HepG2 (cell line): Measurements from ENCODE around the gene PLEKHA8. TPM values are rescaled to one million over a fixed set of nuclear protein-coding genes. Genes with fewer than 3 reads are reported as not detected.

Experiments
- PBX3 ChIP-seq: sonication (generic); formaldehyde crosslinking; IDR thresholded peaks from 2 replicates; pipeline ENCODE4 v1.8.1; 2023; ENCODE audit warnings: missing genetic modification reagents, inconsistent platforms, borderline replicate concordance
- RAD21 ChIP-seq: fragments of 450-650 bp; formaldehyde crosslinking; IDR thresholded peaks from 2 replicates; pipeline ENCODE4 v1.5.0; 2020; ENCODE audit warnings: mild to moderate bottlenecking
- SIX4 ChIP-seq: sonication (generic); formaldehyde crosslinking; IDR thresholded peaks from 2 replicates; pipeline ENCODE4 v1.4.0; 2020; ENCODE audit warnings: missing genetic modification reagents
- TBX2 ChIP-seq: sonication (generic); formaldehyde crosslinking; IDR thresholded peaks from 2 replicates; pipeline ENCODE4 v1.5.0; 2020; ENCODE audit warnings: missing genetic modification reagents, mild to moderate bottlenecking, borderline replicate concordance
- ZBTB25 ChIP-seq: IDR thresholded peaks from 2 replicates; pipeline ENCODE4 v1.6.1; 2018; ENCODE audit warnings: missing genetic modification reagents
- ZNF225 ChIP-seq: sonication (generic); formaldehyde crosslinking; IDR thresholded peaks from 2 replicates; pipeline ENCODE4 v1.4.0; 2020; ENCODE audit warnings: mild to moderate bottlenecking, missing genetic modification reagents
- ZNF720 ChIP-seq: sonication (generic); formaldehyde crosslinking; IDR thresholded peaks from 2 replicates; pipeline ENCODE4 v1.4.0; 2020; ENCODE audit warnings: missing genetic modification reagents
- polyA plus RNA-seq, 8 experiments: library from polyadenylated mRNA; depleted of rRNA in 3 of 8; stranded (reverse) in 7 of 8; unstranded in 1 of 8; fragments of >200 nt; fragmentation: Illumina TruSeq in 4 of 8; extraction: Trizol in 4 of 8; gene quantifications; 2 replicates each; pipeline versions ENCODE4 v1.2.1 to v1.2.3, GENCODE V29; 2011 to 2016; ENCODE audit warnings: low read depth in 4 of 8, missing spikeins in 1 of 8, mixed read lengths in 1 of 8; ENCODE audit not compliant: insufficient read depth in 1 of 8
- total RNA-seq, 5 experiments: library from RNA; depleted of rRNA; stranded (reverse); fragments of >200 nt; fragmentation: Illumina TruSeq; extraction: Trizol; gene quantifications; 2 replicates each; pipeline ENCODE4 v1.2.3, GENCODE V29; 2016; ENCODE audit warnings: low read depth in 1 of 5
- TF ChIP-seq, protein P1 (sequence below): sonication (generic); formaldehyde crosslinking; conservative IDR thresholded peaks from 2 replicates; pipeline ENCODE4 v1.4.0; 2020; ENCODE audit warnings: mild to moderate bottlenecking, missing genetic modification reagents, moderate library complexity
- TF ChIP-seq, protein P2 (sequence below): sonication (generic); formaldehyde crosslinking; IDR thresholded peaks from 2 replicates; pipeline ENCODE4 v1.8.0; 2022; ENCODE audit warnings: low read depth, missing genetic modification reagents
- TF ChIP-seq, protein P3 (sequence below): sonication (generic); formaldehyde crosslinking; IDR thresholded peaks from 2 replicates; pipeline ENCODE4 v1.8.0; 2022; ENCODE audit warnings: missing genetic modification reagents, mild to moderate bottlenecking, moderate library complexity, borderline replicate concordance

Gene PLEKHA8
- total and polyA plus RNA-seq, 2 of the 13 experiments (the other 11 are each of a cell fraction or from before 2014, with no cell fraction given) = 12.5 to 26.4 TPM

- TF ChIP-seq ZBTB25 (CRISPR knock-in tag) = no peak
- TF ChIP-seq, protein P1, sequence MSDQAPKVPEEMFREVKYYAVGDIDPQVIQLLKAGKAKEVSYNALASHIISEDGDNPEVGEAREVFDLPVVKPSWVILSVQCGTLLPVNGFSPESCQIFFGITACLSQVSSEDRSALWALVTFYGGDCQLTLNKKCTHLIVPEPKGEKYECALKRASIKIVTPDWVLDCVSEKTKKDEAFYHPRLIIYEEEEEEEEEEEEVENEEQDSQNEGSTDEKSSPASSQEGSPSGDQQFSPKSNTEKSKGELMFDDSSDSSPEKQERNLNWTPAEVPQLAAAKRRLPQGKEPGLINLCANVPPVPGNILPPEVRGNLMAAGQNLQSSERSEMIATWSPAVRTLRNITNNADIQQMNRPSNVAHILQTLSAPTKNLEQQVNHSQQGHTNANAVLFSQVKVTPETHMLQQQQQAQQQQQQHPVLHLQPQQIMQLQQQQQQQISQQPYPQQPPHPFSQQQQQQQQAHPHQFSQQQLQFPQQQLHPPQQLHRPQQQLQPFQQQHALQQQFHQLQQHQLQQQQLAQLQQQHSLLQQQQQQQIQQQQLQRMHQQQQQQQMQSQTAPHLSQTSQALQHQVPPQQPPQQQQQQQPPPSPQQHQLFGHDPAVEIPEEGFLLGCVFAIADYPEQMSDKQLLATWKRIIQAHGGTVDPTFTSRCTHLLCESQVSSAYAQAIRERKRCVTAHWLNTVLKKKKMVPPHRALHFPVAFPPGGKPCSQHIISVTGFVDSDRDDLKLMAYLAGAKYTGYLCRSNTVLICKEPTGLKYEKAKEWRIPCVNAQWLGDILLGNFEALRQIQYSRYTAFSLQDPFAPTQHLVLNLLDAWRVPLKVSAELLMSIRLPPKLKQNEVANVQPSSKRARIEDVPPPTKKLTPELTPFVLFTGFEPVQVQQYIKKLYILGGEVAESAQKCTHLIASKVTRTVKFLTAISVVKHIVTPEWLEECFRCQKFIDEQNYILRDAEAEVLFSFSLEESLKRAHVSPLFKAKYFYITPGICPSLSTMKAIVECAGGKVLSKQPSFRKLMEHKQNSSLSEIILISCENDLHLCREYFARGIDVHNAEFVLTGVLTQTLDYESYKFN (CRISPR knock-in tag) = no peak
- TF ChIP-seq, protein P2, sequence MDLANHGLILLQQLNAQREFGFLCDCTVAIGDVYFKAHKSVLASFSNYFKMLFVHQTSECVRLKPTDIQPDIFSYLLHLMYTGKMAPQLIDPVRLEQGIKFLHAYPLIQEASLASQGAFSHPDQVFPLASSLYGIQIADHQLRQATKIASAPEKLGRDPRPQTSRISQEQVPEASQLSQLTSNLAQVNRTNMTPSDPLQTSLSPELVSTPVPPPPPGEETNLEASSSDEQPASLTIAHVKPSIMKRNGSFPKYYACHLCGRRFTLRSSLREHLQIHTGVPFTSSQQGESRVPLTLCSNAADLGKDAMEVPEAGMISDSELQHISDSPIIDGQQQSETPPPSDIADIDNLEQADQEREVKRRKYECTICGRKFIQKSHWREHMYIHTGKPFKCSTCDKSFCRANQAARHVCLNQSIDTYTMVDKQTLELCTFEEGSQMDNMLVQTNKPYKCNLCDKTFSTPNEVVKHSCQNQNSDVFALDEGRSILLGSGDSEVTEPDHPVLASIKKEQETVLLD (CRISPR knock-in tag) = no peak
- TF ChIP-seq, protein P3, sequence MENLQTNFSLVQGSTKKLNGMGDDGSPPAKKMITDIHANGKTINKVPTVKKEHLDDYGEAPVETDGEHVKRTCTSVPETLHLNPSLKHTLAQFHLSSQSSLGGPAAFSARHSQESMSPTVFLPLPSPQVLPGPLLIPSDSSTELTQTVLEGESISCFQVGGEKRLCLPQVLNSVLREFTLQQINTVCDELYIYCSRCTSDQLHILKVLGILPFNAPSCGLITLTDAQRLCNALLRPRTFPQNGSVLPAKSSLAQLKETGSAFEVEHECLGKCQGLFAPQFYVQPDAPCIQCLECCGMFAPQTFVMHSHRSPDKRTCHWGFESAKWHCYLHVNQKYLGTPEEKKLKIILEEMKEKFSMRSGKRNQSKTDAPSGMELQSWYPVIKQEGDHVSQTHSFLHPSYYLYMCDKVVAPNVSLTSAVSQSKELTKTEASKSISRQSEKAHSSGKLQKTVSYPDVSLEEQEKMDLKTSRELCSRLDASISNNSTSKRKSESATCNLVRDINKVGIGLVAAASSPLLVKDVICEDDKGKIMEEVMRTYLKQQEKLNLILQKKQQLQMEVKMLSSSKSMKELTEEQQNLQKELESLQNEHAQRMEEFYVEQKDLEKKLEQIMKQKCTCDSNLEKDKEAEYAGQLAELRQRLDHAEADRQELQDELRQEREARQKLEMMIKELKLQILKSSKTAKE (CRISPR knock-in tag) = no peak
- TF ChIP-seq ZNF225 = no peak
- no peak for TF ChIP-seq SIX4 (CRISPR knock-in tag)
- TF ChIP-seq PBX3 (CRISPR knock-in tag) = no peak
- TF ChIP-seq ZNF720 (CRISPR knock-in tag) = no peak
- TF ChIP-seq RAD21 (CRISPR knock-in tag) = no peak
- no peak for TF ChIP-seq TBX2 (CRISPR knock-in tag)
Measured at GRCh38 chr7:30070052-30070451, 41.8 kb downstream of the PLEKHA8 start (continued).
